Measurements from ENCODE around the gene TDRD3.

GRCh38 chr13:60398379-60398891 lies 1.4 kb downstream of the TDRD3 start:
- no peak for TF ChIP-seq POLR2A (IDR thresholded peaks at IDR 0.05)
- no peak for TF ChIP-seq CTCF (IDR thresholded peaks at IDR 0.05)
